NT2/D1 (cell line): ENCODE measurements around the gene UBAP1L.
"Not testable (repeated sequence)": the region's sequence is repeated elsewhere in the genome, so short reads cannot be mapped to it uniquely, and the experiment has no call there.

Experiments
- DNase-seq: peaks from one replicate; pipeline ENCODE4 v3.0.0-alpha.2; 2011; ENCODE audit warnings: low read depth, low spot score
- H3K27me3 ChIP-seq: 2 replicates; pipeline ENCODE4 v1.6.0; 2011; ENCODE audit warnings: mild to moderate bottlenecking; ENCODE audit not compliant: insufficient read length, insufficient read depth
- H3K36me3 ChIP-seq: 2 replicates; pipeline ENCODE4 v1.6.1; 2011; ENCODE audit warnings: mild to moderate bottlenecking, low read length, mixed read lengths; ENCODE audit not compliant: insufficient read depth, insufficient read length
- H3K4me1 ChIP-seq: 2 replicates; pipeline ENCODE4 v1.5.1; 2011; ENCODE audit not compliant: insufficient read depth, insufficient read length
- H3K4me3 ChIP-seq: 2 replicates; pipeline ENCODE4 v1.5.1; 2011; ENCODE audit warnings: low read depth; ENCODE audit not compliant: insufficient read length
- H3K9ac ChIP-seq: 2 replicates; pipeline ENCODE4 v1.6.0; 2011; ENCODE audit warnings: low read depth; ENCODE audit not compliant: insufficient read length
- H3K9me3 ChIP-seq: 2 replicates; pipeline ENCODE4 v1.5.1; 2011; ENCODE audit warnings: mild to moderate bottlenecking, low read length; ENCODE audit not compliant: insufficient read depth
- SUZ12 ChIP-seq: IDR thresholded peaks from 2 replicates; pipeline ENCODE4 v1.6.1; 2011; ENCODE audit not compliant: insufficient read length, insufficient read depth; ENCODE audit errors: extremely low read depth
- YY1 ChIP-seq: IDR thresholded peaks from 2 replicates; pipeline ENCODE4 v1.6.1; 2011; ENCODE audit not compliant: insufficient read length, insufficient read depth
- ZNF274 ChIP-seq: IDR thresholded peaks from 2 replicates; pipeline ENCODE4 v1.6.1; 2011; ENCODE audit warnings: mild to moderate bottlenecking, low read depth, low read length

UBAP1L gene

GRCh38 chr15:65079580-65079979, 35.4 kb downstream of the UBAP1L start:
- no peaks in the 10 kb centered on the region for H3K27me3 ChIP-seq
- H3K4me3 ChIP-seq = no peak overlapping the region
- peaks cover 30% of the 10 kb centered on the region for H3K4me1 ChIP-seq
- no peak for TF ChIP-seq SUZ12
- no peak for TF ChIP-seq ZNF274
- TF ChIP-seq YY1 = no peak
- H3K9ac ChIP-seq = no peak overlapping the region
- no peaks in the 10 kb centered on the region for H3K9me3 ChIP-seq
- no peaks in the 10 kb centered on the region for H3K36me3 ChIP-seq
- DNase-seq = no peak

DNA sequence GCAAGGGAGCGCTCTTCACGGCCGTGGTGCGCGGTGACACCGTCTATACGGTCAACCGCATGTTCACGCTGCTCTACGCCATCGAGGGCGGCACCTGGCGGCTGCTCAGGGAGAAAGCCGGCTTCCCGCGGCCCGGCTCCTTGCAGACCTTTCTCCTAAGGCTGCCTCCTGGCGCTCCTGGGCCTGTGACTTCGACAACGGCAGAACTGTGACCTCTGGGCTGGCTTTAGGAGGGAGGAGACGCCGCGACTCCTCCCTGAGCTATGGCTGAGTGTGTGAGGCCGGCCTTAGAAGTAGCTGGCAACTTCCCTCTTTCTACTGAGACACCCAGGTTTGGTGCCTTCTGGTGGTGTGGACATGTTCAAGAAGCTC, 37.0 kb downstream of the UBAP1L start:
- TF ChIP-seq YY1 (no peak), SUZ12 (no peak), ZNF274 (no peak)
- H3K4me3 ChIP-seq = no peak overlapping the region
- DNase-seq = no peak
- peaks cover 6% of the 10 kb centered on the region; the same call in 1 of the 2 replicates for H3K9me3 ChIP-seq
- H3K9ac ChIP-seq = no peak overlapping the region
- H3K36me3 ChIP-seq = no peaks in the 10 kb centered on the region
- H3K4me1 ChIP-seq = peaks cover 17% of the 10 kb centered on the region
- no peaks in the 10 kb centered on the region for H3K27me3 ChIP-seq

DNA sequence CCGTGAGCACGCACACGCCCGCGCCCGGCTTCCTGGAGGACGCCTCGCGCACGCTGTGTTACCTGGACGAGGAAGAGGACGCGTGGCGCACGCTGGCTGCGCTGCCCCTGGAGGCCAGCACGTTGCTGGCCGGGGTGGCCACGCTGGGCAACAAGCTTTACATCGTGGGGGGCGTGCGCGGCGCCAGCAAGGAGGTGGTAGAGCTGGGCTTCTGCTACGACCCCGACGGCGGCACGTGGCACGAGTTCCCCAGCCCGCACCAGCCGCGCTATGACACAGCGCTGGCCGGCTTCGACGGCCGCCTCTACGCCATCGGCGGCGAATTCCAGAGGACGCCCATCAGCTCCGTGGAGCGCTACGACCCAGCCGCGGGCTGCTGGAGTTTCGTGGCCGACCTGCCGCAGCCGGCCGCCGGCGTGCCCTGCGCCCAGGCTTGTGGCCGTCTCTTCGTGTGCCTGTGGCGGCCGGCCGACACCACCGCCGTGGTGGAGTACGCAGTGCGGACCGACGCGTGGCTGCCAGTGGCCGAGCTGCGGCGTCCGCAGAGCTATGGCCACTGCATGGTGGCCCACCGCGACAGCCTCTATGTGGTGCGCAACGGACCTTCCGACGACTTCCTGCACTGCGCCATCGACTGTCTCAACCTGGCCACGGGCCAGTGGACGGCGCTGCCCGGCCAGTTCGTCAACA, 37.6 kb downstream of the UBAP1L start:
- Histone ChIP-seq H3K27me3 (no peaks in the 10 kb centered on the region), H3K4me3 (no peak overlapping the region), H3K9ac (no peak overlapping the region), H3K36me3 (no peaks in the 10 kb centered on the region), H3K9me3 (peaks cover 9% of the 10 kb centered on the region; the same call in 1 of the 2 replicates), H3K4me1 (peaks cover 14% of the 10 kb centered on the region)
- DNase-seq = no peak
- TF ChIP-seq ZNF274 (no peak), YY1 (no peak), SUZ12 (no peak)

GRCh38 chr15:65076486-65077290, 38.3 kb downstream of the UBAP1L start, which contains the start of gene KBTBD13:
KBTBD13 (plus strand) TSS chr15:65076746; CDS start chr15:65076816, 70 bp downstream.
- peaks cover 9% of the 10 kb centered on the region; the same call in 1 of the 2 replicates for H3K9me3 ChIP-seq
- TF ChIP-seq ZNF274 (no peak), SUZ12 (no peak), YY1 (no peak)
- H3K27me3 ChIP-seq = no peaks in the 10 kb centered on the region
- no peak for DNase-seq
- H3K36me3 ChIP-seq = no peaks in the 10 kb centered on the region
- H3K9ac ChIP-seq = no peak within 1 kb of the TSS
- H3K4me3 ChIP-seq = no peak within 1 kb of the TSS
- H3K4me1 ChIP-seq = peaks cover 9% of the 10 kb centered on the region

GRCh38 chr15:65075607-65076395, 39.2 kb downstream of the UBAP1L start:
- H3K36me3 ChIP-seq, H3K4me3 ChIP-seq, H3K9ac ChIP-seq, H3K27me3 ChIP-seq, H3K4me1 ChIP-seq, DNase-seq, H3K9me3 ChIP-seq: not testable (repeated sequence)

DNA sequence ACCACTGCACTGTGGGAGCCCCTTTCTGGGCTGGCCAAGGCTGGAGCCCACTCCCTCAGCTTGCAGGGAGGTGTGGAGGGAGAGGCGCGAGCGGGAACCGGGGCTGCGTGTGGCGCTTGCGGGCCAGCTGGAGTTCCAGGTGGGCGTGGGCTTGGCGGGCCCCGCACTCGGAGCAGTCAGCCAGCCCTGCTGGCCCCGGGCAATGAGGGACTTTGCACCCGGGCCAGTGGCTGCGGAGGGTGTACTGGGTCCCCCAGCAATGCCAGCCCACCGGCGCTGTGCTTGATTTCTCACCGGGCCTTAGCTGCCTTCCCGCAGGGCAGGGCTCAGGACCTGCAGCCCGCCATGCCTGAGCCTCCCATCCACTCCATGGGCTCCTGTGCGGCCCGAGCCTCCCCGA, 40.1 kb downstream of the UBAP1L start:
- not testable (repeated sequence) for H3K9me3 ChIP-seq, H3K9ac ChIP-seq, H3K4me3 ChIP-seq, H3K27me3 ChIP-seq, H3K4me1 ChIP-seq, H3K36me3 ChIP-seq, DNase-seq

DNA sequence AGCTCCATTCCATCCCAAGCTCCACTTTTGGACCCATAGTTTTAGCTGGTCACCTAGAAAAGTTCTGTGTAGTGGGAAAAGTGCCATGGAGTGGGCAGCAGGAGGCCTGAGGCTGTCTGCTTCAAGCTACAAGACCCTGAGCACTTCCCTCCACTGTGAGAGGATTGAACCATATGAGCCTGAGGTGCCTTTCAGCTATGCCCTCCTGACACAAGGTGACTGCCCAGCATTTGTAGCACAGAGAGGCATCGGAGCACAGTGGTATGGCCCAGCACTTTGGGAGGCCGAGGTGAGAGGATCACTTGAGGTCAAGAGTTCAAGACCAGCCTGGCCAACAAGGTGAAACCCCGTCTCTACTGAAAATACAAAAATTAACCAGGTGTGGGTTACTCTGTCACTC, 42.4 kb downstream of the UBAP1L start:
- H3K4me1 ChIP-seq = peaks cover 6% of the 10 kb centered on the region
- TF ChIP-seq SUZ12 = no peak
- no peak for TF ChIP-seq YY1
- no peak for TF ChIP-seq ZNF274
- no peak overlapping the region for H3K4me3 ChIP-seq
- DNase-seq = no peak
- no peaks in the 10 kb centered on the region for H3K36me3 ChIP-seq
- H3K27me3 ChIP-seq = no peaks in the 10 kb centered on the region
- H3K9ac ChIP-seq = no peak overlapping the region
- peaks cover 9% of the 10 kb centered on the region; the same call in 1 of the 2 replicates for H3K9me3 ChIP-seq
